Activated CD4-positive, alpha-beta T cell treated with anti-CD3 and anti-CD28 coated beads, Interleukin-2, amount 50 U/mL, for 16 hours (primary cell): Measurements from ENCODE around the gene PRSS1.
A peak's percentile ranks its signal among the peaks of the same experiment; 100 is the strongest.

Experiments used
- DNase-seq: peaks from one replicate; pipeline ENCODE4 v3.0.0-alpha.2; 2020

PRSS1 gene

DNA sequence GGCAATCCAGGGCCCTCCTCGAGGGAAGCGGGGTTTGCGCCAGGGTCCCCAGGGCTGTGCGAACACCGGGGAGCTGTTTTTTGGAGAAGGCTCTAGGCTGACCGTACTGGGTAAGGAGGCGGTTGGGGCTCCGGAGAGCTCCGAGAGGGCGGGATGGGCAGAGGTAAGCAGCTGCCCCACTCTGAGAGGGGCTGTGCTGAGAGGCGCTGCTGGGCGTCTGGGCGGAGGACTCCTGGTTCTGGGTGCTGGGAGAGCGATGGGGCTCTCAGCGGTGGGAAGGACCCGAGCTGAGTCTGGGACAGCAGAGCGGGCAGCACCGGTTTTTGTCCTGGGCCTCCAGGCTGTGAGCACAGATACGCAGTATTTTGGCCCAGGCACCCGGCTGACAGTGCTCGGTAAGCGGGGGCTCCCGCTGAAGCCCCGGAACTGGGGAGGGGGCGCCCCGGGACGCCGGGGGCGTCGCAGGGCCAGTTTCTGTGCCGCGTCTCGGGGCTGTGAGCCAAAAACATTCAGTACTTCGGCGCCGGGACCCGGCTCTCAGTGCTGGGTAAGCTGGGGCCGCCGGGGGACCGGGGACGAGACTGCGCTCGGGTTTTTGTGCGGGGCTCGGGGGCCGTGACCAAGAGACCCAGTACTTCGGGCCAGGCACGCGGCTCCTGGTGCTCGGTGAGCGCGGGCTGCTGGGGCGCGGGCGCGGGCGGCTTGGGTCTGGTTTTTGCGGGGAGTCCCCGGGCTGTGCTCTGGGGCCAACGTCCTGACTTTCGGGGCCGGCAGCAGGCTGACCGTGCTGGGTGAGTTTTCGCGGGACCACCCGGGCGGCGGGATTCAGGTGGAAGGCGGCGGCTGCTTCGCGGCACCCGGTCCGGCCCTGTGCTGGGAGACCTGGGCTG is 47.5 kb downstream of the PRSS1 start:
- no peak for DNase-seq

DNA sequence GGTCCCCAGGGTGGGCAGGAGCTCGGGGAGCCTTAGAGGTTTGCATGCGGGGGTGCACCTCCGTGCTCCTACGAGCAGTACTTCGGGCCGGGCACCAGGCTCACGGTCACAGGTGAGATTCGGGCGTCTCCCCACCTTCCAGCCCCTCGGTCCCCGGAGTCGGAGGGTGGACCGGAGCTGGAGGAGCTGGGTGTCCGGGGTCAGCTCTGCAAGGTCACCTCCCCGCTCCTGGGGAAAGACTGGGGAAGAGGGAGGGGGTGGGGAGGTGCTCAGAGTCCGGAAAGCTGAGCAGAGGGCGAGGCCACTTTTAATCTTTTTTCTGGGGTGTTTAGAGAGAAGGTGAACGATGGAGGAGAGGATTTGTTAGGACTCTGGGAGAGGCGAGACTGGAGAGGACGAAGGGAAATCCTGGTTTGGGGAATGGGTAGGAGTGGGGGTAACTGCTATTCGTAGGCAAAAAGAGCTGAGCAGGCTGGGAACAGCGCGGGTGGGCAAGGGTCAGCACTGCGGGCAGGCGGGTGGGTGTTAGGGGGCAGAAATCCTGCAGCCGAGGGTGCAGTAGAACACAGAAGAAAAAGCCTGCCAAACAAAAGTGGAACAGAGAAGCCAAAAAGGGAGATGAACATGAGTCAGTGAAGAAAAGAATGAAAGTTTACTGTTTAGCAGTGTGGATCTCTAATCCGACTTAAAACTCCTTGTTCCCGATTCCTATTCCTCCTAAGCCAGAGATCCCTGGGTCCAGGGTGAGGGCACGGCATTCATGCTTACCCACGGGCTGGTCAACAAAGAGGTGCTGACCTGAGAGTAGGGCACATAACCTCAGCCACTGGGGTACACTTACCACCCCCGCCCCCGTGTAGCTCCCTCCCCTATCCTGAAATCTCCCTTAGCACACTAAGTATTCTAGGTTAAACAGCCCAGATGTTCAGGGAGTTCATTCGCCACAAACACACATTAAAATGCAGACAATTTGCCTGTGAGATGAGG is 48.4 kb downstream of the PRSS1 start:
- no peak for DNase-seq

GRCh38 chr7:142798451-142799436 is 49.5 kb downstream of the PRSS1 start:
- peak; percentile 47 for DNase-seq

GRCh38 chr7:142799437-142799835 is 50.2 kb downstream of the PRSS1 start:
- no peak for DNase-seq

DNA sequence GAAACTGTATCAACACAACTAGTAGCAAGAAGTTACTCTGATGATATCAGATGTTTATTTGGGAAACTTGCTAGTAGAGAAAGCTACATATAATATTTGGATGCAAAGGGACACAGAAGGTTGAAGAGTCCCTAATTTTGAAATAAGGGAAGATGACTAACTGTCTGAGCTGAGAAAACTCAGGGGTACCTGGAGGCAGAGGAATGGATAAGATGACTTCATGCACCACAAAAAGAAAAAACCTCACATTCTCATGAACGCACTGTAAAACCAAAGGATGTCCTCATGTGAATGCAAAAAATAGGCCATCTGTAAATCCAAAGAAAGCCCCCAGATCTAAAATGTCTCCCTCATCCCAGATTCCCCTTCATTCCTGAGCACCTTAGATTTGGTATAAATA is 50.8 kb downstream of the PRSS1 start:
- peak; percentile 52 for DNase-seq

GRCh38 chr7:142800699-142801260 is 51.5 kb downstream of the PRSS1 start:
- DNase-seq, result no peak

DNA sequence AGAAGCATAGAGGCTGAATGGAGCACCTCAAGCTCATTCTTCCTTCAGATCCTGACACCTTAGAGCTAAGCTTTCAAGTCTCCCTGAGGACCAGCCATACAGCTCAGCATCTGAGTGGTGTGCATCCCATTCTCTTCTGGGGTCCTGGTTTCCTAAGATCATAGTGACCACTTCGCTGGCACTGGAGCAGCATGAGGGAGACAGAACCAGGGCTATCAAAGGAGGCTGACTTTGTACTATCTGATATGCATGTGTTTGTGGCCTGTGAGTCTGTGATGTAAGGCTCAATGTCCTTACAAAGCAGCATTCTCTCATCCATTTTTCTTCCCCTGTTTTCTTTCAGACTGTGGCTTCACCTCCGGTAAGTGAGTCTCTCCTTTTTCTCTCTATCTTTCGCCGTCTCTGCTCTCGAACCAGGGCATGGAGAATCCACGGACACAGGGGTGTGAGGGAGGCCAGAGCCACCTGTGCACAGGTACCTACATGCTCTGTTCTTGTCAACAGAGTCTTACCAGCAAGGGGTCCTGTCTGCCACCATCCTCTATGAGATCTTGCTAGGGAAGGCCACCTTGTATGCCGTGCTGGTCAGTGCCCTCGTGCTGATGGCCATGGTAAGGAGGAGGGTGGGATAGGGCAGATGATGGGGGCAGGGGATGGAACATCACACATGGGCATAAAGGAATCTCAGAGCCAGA is 52.5 kb downstream of the PRSS1 start:
- no peak for DNase-seq

DNA sequence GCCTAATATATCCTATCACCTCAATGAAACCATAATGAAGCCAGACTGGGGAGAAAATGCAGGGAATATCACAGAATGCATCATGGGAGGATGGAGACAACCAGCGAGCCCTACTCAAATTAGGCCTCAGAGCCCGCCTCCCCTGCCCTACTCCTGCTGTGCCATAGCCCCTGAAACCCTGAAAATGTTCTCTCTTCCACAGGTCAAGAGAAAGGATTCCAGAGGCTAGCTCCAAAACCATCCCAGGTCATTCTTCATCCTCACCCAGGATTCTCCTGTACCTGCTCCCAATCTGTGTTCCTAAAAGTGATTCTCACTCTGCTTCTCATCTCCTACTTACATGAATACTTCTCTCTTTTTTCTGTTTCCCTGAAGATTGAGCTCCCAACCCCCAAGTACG is 53.0 kb downstream of the PRSS1 start:
- DNase-seq, result no peak
